H9 (cell line): Measurements from ENCODE around the gene HTD2. TPM values are rescaled to one million over a fixed set of nuclear protein-coding genes. Genes with fewer than 3 reads are reported as not detected.

Source experiments
- DNase-seq: peaks from one replicate; pipeline ENCODE4 v3.0.0-alpha.2; 2017
- H2AFZ ChIP-seq: one replicate; pipeline ENCODE4 v1.6.1; 2013; ENCODE audit warnings: mild to moderate bottlenecking, low read length, control low read depth, moderate library complexity
- H2AK5ac ChIP-seq: 2 replicates; pipeline ENCODE4 v1.6.1; 2013; ENCODE audit warnings: low read length, control low read depth, mixed read lengths; ENCODE audit not compliant: insufficient read length
- H2BK120ac ChIP-seq: one replicate; pipeline ENCODE4 v1.6.1; 2013; ENCODE audit warnings: low read depth, mild to moderate bottlenecking, low read length, control low read depth, inconsistent platforms; ENCODE audit not compliant: poor library complexity, severe bottlenecking
- H2BK12ac ChIP-seq: 2 replicates; pipeline ENCODE4 v1.6.1; 2013; ENCODE audit warnings: low read length, control low read depth, mixed read lengths, low read depth; ENCODE audit not compliant: insufficient read length
- H2BK15ac ChIP-seq: 2 replicates; pipeline ENCODE4 v1.6.1; 2013; ENCODE audit warnings: low read depth, low read length, control low read depth
- H2BK20ac ChIP-seq: one replicate; pipeline ENCODE4 v1.6.1; 2013; ENCODE audit warnings: low read depth, mild to moderate bottlenecking, low read length, control low read depth, inconsistent platforms; ENCODE audit not compliant: poor library complexity, severe bottlenecking
- H2BK5ac ChIP-seq: 2 replicates; pipeline ENCODE4 v1.6.1; 2013; ENCODE audit warnings: low read length, control low read depth, mixed read lengths; ENCODE audit not compliant: insufficient read length
- H3K14ac ChIP-seq: 2 replicates; pipeline ENCODE4 v1.6.1; 2013; ENCODE audit warnings: low read length, control low read depth; ENCODE audit not compliant: insufficient read depth
- H3K18ac ChIP-seq: 2 replicates; pipeline ENCODE4 v1.6.1; 2013; ENCODE audit warnings: low read depth, mild to moderate bottlenecking, mixed read lengths, low read length, control low read depth; ENCODE audit not compliant: insufficient read length
- H3K23ac ChIP-seq: 2 replicates; pipeline ENCODE4 v1.6.1; 2013; ENCODE audit warnings: low read length, control low read depth, mixed read lengths, low read depth; ENCODE audit not compliant: insufficient read length
- H3K23me2 ChIP-seq: 2 replicates; pipeline ENCODE4 v1.6.1; 2013; ENCODE audit warnings: low read depth, mild to moderate bottlenecking, mixed read lengths, low read length, control low read depth; ENCODE audit not compliant: insufficient read length, poor library complexity, severe bottlenecking
- H3K27ac ChIP-seq: 2 replicates; pipeline ENCODE4 v1.5.1; 2013; ENCODE audit warnings: low read length, control low read depth, mixed read lengths, low read depth; ENCODE audit not compliant: insufficient read length
- H3K27me3 ChIP-seq: 2 replicates; pipeline ENCODE4 v1.6.1; 2013; ENCODE audit warnings: low read length, control low read depth, inconsistent platforms; ENCODE audit not compliant: insufficient read depth
- H3K4ac ChIP-seq: 2 replicates; pipeline ENCODE4 v1.6.1; 2013; ENCODE audit warnings: low read depth, mild to moderate bottlenecking, control low read depth, inconsistent platforms, low read length, moderate library complexity
- H3K4me1 ChIP-seq: 2 replicates; pipeline ENCODE4 v1.6.1; 2013; ENCODE audit warnings: low read length, control low read depth, inconsistent platforms; ENCODE audit not compliant: insufficient read depth
- H3K4me2 ChIP-seq: 2 replicates; pipeline ENCODE4 v1.6.1; 2013; ENCODE audit warnings: low read length, control low read depth, mixed read lengths; ENCODE audit not compliant: insufficient read length, insufficient read depth
- H3K56ac ChIP-seq: 2 replicates; pipeline ENCODE4 v1.6.1; 2013; ENCODE audit warnings: low read depth, mild to moderate bottlenecking, mixed read lengths, low read length, control low read depth; ENCODE audit not compliant: insufficient read length
- H3K79me1 ChIP-seq: 2 replicates; pipeline ENCODE4 v1.6.1; 2013; ENCODE audit warnings: low read depth, mild to moderate bottlenecking, moderate library complexity, low read length, control low read depth, inconsistent platforms; ENCODE audit not compliant: insufficient read depth, poor library complexity, severe bottlenecking
- H3K79me2 ChIP-seq: 2 replicates; pipeline ENCODE4 v1.6.1; 2013; ENCODE audit warnings: low read length, control low read depth, inconsistent platforms; ENCODE audit not compliant: insufficient read depth
- H3K9ac ChIP-seq: 2 replicates; pipeline ENCODE4 v1.6.1; 2013; ENCODE audit warnings: low read length, control low read depth, mixed read lengths; ENCODE audit not compliant: insufficient read length; ENCODE audit errors: extremely low read depth
- H3K9me3 ChIP-seq: one replicate; pipeline ENCODE4 v1.6.1; 2013; ENCODE audit warnings: low read depth, low read length, inconsistent platforms; ENCODE audit not compliant: control insufficient read depth
- H3T11ph ChIP-seq: one replicate; pipeline ENCODE4 v1.6.1; 2013; ENCODE audit warnings: mild to moderate bottlenecking, low read length, control low read depth, inconsistent platforms
- H4K20me1 ChIP-seq: one replicate; pipeline ENCODE4 v1.6.1; 2013; ENCODE audit not compliant: control insufficient read depth, insufficient read length, insufficient read depth
- H4K5ac ChIP-seq: 2 replicates; pipeline ENCODE4 v1.6.1; 2013; ENCODE audit warnings: low read depth, mild to moderate bottlenecking, mixed read lengths, low read length, control low read depth; ENCODE audit not compliant: insufficient read length
- H4K8ac ChIP-seq: replicated peaks from 2 replicates; pipeline ENCODE4 v1.6.1; 2013; ENCODE audit warnings: low read length, control low read depth, mixed read lengths, low read depth; ENCODE audit not compliant: insufficient read length
- H4K91ac ChIP-seq: 2 replicates; pipeline ENCODE4 v1.6.1; 2013; ENCODE audit warnings: low read depth, mild to moderate bottlenecking, moderate library complexity, mixed read lengths, low read length, control low read depth; ENCODE audit not compliant: insufficient read length
- H3K27ac Mint-ChIP-seq, 3 experiments: 2 replicates in 2 of 3; 3 replicates in 1 of 3; pipeline ENCODE4 v1.8.0; 2020 to 2021; ENCODE audit warnings: mixed read lengths in 3 of 3, mild to moderate bottlenecking in 1 of 3, moderate library complexity in 1 of 3
- H3K27me3 Mint-ChIP-seq: 2 replicates; pipeline ENCODE4 v1.8.0; 2021; ENCODE audit warnings: low read depth, mild to moderate bottlenecking, moderate library complexity, mixed read lengths
- H3K36me3 Mint-ChIP-seq, 3 experiments: 2 replicates in 2 of 3; 3 replicates in 1 of 3; pipeline ENCODE4 v1.8.0; 2020 to 2021; ENCODE audit warnings: low read depth in 3 of 3, mixed read lengths in 3 of 3; ENCODE audit not compliant: insufficient read depth in 1 of 3
- H3K4me1 Mint-ChIP-seq, 2 experiments: 2 replicates each; pipeline ENCODE4 v1.8.0; 2020; ENCODE audit warnings: mixed read lengths in 2 of 2
- H3K4me3 Mint-ChIP-seq, 2 experiments: 2 replicates in 1 of 2; 3 replicates in 1 of 2; pipeline ENCODE4 v1.8.0; 2020 to 2021; ENCODE audit warnings: mild to moderate bottlenecking in 2 of 2, mixed read lengths in 2 of 2, moderate library complexity in 1 of 2
- H3K9me3 Mint-ChIP-seq, 2 experiments: 2 replicates in 1 of 2; 3 replicates in 1 of 2; pipeline ENCODE4 v1.8.0; 2020; ENCODE audit warnings: mild to moderate bottlenecking in 2 of 2, mixed read lengths in 2 of 2, moderate library complexity in 1 of 2
- CTCF ChIP-seq: fragments of 200-600 bp; sonication (generic); conservative IDR thresholded peaks from 3 replicates; pipeline ENCODE4 v1.8.0; 2021; ENCODE audit warnings: antibody characterized with exemption, mild to moderate bottlenecking
- WGBS: extraction: QIAGEN DNeasy Blood & Tissue Kit; methylation state at CpG from one replicate; pipeline ENCODE4 v1.1.7; 2013; ENCODE audit warnings: missing lambda C conversion rate, low lambda C conversion rate, mixed read lengths; ENCODE audit not compliant: insufficient read length; ENCODE audit errors: extremely low coverage; 5-methylcytosine and 5-hydroxymethylcytosine counted together
- total RNA-seq: library from RNA; stranded (reverse); gene quantifications from 2 replicates; pipeline ENCODE4 v1.2.1, GENCODE V29; 2021

HTD2 gene
- total RNA-seq, 1 experiment from 2014 or later = 13.4 TPM

GRCh38 chr3:58358808-58359207, 52.5 kb downstream of the HTD2 start:
- H4K8ac ChIP-seq = no peak overlapping the region
- Mint-ChIP-seq H3K36me3 (no peaks in the 10 kb centered on the region), H3K4me1 (no peaks in the 10 kb centered on the region), H3K27me3 (no peaks in the 10 kb centered on the region), H3K27ac (no peak overlapping the region), H3K9me3 (no peaks in the 10 kb centered on the region), H3K4me3 (no peak overlapping the region)
- H3K27ac ChIP-seq = no peak overlapping the region
- TF ChIP-seq CTCF = no peak
- H3K27me3 ChIP-seq = no peaks in the 10 kb centered on the region
- no peak overlapping the region for H2BK20ac ChIP-seq
- no peak overlapping the region for H2AFZ ChIP-seq
- no peak overlapping the region for H3K23ac ChIP-seq
- H3K23me2 ChIP-seq = no peaks in the 10 kb centered on the region
- no peak overlapping the region for H2BK5ac ChIP-seq
- H3K4me2 ChIP-seq = no peak overlapping the region
- no peaks in the 10 kb centered on the region for H3K79me1 ChIP-seq
- no peak overlapping the region for H2BK120ac ChIP-seq
- no peaks in the 10 kb centered on the region for H3K79me2 ChIP-seq
- H3K56ac ChIP-seq = no peak overlapping the region
- H3K9me3 ChIP-seq = no peaks in the 10 kb centered on the region
- H3K14ac ChIP-seq = no peak overlapping the region
- H2AK5ac ChIP-seq = no peak overlapping the region
- no CpG with 5 or more reads among the region's 4 CpGs for WGBS
- H2BK15ac ChIP-seq = no peak overlapping the region
- no peaks in the 10 kb centered on the region for H4K20me1 ChIP-seq
- no peak overlapping the region for H3K18ac ChIP-seq
- no peak overlapping the region for H3T11ph ChIP-seq
- no peaks in the 10 kb centered on the region for H3K4me1 ChIP-seq
- H4K91ac ChIP-seq = no peak overlapping the region
- DNase-seq = no peak
- no peak overlapping the region for H3K4ac ChIP-seq
- H2BK12ac ChIP-seq = no peak overlapping the region
- H3K9ac ChIP-seq = no peak overlapping the region
- no peak overlapping the region for H4K5ac ChIP-seq
